ENCODE measurements around the gene CBY1. TPM values are rescaled to one million over a fixed set of nuclear protein-coding genes. Genes with fewer than 3 reads are reported as not detected.

The CBY1 gene
- total and polyA plus RNA-seq, 9 of the 15 experiments (the other 6 are each of a cell fraction or from before 2014, with no cell fraction given): 5.7 to 19.7 (median 10.8) TPM

DNA sequence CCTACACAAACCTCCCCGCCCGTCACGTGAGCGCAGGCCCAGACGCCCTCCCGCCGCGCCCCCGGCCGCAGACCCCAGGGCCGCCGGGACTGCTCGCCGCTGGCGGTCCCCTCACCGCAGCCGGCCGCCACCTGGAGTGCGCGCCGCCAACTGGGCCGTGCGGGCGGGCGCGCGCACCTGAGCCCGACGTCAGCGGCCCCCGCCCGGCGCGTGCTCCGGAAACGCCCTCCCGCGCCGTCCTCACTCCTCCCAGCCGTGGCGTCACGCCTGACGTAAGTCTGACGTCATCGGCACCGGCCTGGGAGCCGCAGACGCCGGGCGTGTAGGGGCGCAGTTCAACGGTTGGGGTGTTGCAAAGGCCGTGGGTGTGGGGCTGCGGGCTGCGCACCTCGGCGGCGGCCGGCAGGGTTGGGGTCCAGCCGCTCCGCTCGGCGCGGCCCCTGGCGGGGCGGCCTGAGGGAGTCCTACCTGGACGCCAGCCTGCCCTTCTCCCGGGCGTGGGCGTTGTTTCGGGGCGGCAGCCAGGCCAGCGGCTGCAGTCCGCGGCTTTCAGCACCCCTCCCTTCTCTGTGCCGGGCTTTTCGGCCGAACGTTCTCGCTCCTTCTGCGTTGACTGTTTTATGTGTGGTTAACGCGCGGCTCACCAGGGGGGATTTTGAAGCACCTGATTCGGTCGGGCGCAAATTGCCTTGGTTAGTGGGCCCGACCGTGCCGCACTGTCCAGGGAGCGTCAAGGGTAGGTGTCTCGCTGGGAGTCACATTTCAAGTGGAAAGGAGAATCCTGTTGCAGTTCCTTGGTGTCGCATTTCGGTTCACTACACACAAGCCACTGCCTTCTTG, 44.6 kb downstream of the CBY1 start, which contains the start of gene JOSD1 (continued):
- TF ChIP-seq, protein P1, sequence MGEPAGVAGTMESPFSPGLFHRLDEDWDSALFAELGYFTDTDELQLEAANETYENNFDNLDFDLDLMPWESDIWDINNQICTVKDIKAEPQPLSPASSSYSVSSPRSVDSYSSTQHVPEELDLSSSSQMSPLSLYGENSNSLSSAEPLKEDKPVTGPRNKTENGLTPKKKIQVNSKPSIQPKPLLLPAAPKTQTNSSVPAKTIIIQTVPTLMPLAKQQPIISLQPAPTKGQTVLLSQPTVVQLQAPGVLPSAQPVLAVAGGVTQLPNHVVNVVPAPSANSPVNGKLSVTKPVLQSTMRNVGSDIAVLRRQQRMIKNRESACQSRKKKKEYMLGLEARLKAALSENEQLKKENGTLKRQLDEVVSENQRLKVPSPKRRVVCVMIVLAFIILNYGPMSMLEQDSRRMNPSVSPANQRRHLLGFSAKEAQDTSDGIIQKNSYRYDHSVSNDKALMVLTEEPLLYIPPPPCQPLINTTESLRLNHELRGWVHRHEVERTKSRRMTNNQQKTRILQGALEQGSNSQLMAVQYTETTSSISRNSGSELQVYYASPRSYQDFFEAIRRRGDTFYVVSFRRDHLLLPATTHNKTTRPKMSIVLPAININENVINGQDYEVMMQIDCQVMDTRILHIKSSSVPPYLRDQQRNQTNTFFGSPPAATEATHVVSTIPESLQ (CRISPR knock-in tag; IDR thresholded peaks at IDR 0.05): no peak
- TF ChIP-seq FOS (IDR thresholded peaks at IDR 0.05; ENCODE audit: extremely low read depth, insufficient read length) (no peak), ZNF75A (CRISPR knock-in tag; IDR thresholded peaks at IDR 0.05) (0 out of 2 replicates have a peak, but pooled peaks have one; percentile 24), ZNF639 (CRISPR knock-in tag; conservative IDR thresholded peaks at IDR 0.05 in 1 of 2, IDR thresholded peaks at IDR 0.05 in 1 of 2) (peak in 1 of 2 experiments; percentile 68; a peak in 1 of 4 replicates), NRF1 (conservative IDR thresholded peaks at IDR 0.05 in 1 of 2, IDR thresholded peaks at IDR 0.05 in 1 of 2) (peak; percentile 84 to 87), IFI16 (CRISPR knock-in tag; IDR thresholded peaks at IDR 0.05) (no peak), TSC22D4 (tag; IDR thresholded peaks at IDR 0.05) (no peak), KLF16 (IDR thresholded peaks at IDR 0.05) (no peak), BDP1 (IDR thresholded peaks at IDR 0.05; ENCODE audit: insufficient read depth, insufficient read length) (no peak), OTX1 (CRISPR knock-in tag; IDR thresholded peaks at IDR 0.05) (no peak), ZNF239 (CRISPR knock-in tag; IDR thresholded peaks at IDR 0.05) (no peak)
- TF ChIP-seq, protein P2, sequence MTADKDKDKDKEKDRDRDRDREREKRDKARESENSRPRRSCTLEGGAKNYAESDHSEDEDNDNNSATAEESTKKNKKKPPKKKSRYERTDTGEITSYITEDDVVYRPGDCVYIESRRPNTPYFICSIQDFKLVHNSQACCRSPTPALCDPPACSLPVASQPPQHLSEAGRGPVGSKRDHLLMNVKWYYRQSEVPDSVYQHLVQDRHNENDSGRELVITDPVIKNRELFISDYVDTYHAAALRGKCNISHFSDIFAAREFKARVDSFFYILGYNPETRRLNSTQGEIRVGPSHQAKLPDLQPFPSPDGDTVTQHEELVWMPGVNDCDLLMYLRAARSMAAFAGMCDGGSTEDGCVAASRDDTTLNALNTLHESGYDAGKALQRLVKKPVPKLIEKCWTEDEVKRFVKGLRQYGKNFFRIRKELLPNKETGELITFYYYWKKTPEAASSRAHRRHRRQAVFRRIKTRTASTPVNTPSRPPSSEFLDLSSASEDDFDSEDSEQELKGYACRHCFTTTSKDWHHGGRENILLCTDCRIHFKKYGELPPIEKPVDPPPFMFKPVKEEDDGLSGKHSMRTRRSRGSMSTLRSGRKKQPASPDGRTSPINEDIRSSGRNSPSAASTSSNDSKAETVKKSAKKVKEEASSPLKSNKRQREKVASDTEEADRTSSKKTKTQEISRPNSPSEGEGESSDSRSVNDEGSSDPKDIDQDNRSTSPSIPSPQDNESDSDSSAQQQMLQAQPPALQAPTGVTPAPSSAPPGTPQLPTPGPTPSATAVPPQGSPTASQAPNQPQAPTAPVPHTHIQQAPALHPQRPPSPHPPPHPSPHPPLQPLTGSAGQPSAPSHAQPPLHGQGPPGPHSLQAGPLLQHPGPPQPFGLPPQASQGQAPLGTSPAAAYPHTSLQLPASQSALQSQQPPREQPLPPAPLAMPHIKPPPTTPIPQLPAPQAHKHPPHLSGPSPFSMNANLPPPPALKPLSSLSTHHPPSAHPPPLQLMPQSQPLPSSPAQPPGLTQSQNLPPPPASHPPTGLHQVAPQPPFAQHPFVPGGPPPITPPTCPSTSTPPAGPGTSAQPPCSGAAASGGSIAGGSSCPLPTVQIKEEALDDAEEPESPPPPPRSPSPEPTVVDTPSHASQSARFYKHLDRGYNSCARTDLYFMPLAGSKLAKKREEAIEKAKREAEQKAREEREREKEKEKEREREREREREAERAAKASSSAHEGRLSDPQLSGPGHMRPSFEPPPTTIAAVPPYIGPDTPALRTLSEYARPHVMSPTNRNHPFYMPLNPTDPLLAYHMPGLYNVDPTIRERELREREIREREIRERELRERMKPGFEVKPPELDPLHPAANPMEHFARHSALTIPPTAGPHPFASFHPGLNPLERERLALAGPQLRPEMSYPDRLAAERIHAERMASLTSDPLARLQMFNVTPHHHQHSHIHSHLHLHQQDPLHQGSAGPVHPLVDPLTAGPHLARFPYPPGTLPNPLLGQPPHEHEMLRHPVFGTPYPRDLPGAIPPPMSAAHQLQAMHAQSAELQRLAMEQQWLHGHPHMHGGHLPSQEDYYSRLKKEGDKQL (CRISPR knock-in tag; IDR thresholded peaks at IDR 0.05; ENCODE audit: borderline replicate concordance): no peak
- TF ChIP-seq, protein P3, sequence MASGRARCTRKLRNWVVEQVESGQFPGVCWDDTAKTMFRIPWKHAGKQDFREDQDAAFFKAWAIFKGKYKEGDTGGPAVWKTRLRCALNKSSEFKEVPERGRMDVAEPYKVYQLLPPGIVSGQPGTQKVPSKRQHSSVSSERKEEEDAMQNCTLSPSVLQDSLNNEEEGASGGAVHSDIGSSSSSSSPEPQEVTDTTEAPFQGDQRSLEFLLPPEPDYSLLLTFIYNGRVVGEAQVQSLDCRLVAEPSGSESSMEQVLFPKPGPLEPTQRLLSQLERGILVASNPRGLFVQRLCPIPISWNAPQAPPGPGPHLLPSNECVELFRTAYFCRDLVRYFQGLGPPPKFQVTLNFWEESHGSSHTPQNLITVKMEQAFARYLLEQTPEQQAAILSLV (tag; IDR thresholded peaks at IDR 0.05): no peak
